ENCODE measurements around the gene SNX9.
"Not testable (repeated sequence)": the region's sequence is repeated elsewhere in the genome, so short reads cannot be mapped to it uniquely, and the experiment has no call there.

Gene SNX9

GRCh38 chr6:157839606-157840005, 16.6 kb downstream of the SNX9 start:
- TF ChIP-seq CTCF (conservative IDR thresholded peaks at IDR 0.05; ENCODE audit: low read depth) = no peak
- ChIA-PET POLR2A (ENCODE audit: low non-redundant PET) (no interaction called here), CTCF (interaction anchor here (0.5 to 0.7 kb wide), 2 partner anchors 18 to 641 kb away, joined by 3 read pairs; no protein-coding TSS in a partner anchor)
- no peak for DNase-seq (ENCODE audit: low spot score)
- peak overlapping the region; percentile 18; the same call in 1 of the 2 replicates for H3K27ac ChIP-seq

GRCh38 chr6:157840261-157840660, 17.2 kb downstream of the SNX9 start:
- peak overlapping the region; percentile 18; the same call in 1 of the 2 replicates for H3K27ac ChIP-seq

GRCh38 chr6:157840776-157841175, 17.7 kb downstream of the SNX9 start:
- DNase-seq (ENCODE audit: low spot score) = no peak
- ChIA-PET CTCF (interaction anchor here (0.5 kb wide), 1 partner anchor 11 kb away, joined by 3 read pairs; no protein-coding TSS in a partner anchor), POLR2A (ENCODE audit: low non-redundant PET) (no interaction called here)
- TF ChIP-seq CTCF (conservative IDR thresholded peaks at IDR 0.05; ENCODE audit: low read depth) = no peak
- no peak overlapping the region for H3K27ac ChIP-seq

More at GRCh38 chr6:157840261-157840660, 17.2 kb downstream of the SNX9 start:
- POLR2A ChIA-PET (ENCODE audit: low non-redundant PET) = no interaction called here
- DNase-seq (ENCODE audit: low spot score) = no peak
- no peak for TF ChIP-seq CTCF (conservative IDR thresholded peaks at IDR 0.05; ENCODE audit: low read depth)
- CTCF ChIA-PET = interaction anchor here (0.5 kb wide), 2 partner anchors 10 to 642 kb away, joined by 3 read pairs; no protein-coding TSS in a partner anchor

GRCh38 chr6:157841211-157841840, 18.3 kb downstream of the SNX9 start:
- H3K27ac ChIP-seq = peak overlapping the region; percentile 41; the same call in 1 of the 2 replicates
- ChIA-PET CTCF (no interaction called here), POLR2A (ENCODE audit: low non-redundant PET) (no interaction called here)
- TF ChIP-seq CTCF (conservative IDR thresholded peaks at IDR 0.05; ENCODE audit: low read depth) = no peak
- peak; percentile 66 for DNase-seq (ENCODE audit: low spot score)

GRCh38 chr6:157842212-157842611, 19.2 kb downstream of the SNX9 start:
- H3K27ac ChIP-seq = no peak overlapping the region
- CTCF ChIA-PET = interaction anchor here (1.3 kb wide), 1 partner anchor 31 kb away, joined by 6 read pairs; no protein-coding TSS in a partner anchor
- POLR2A ChIA-PET (ENCODE audit: low non-redundant PET) = no interaction called here
- no peak for DNase-seq (ENCODE audit: low spot score)
- TF ChIP-seq CTCF (conservative IDR thresholded peaks at IDR 0.05; ENCODE audit: low read depth) = no peak

- CTCF ChIA-PET = interaction anchor here (0.6 kb wide), 3 partner anchors 30 to 342 kb away, joined by 3 to 4 read pairs (median 3); no protein-coding TSS in a partner anchor
- POLR2A ChIA-PET (ENCODE audit: low non-redundant PET); DNase-seq (ENCODE audit: low spot score): not testable (repeated sequence)
- 0 out of 2 replicates have a peak overlapping the region, but pooled peaks have one; percentile 27 for H3K27ac ChIP-seq
These were observed 21.1 kb downstream of the SNX9 start for GRCh38 chr6:157844196-157844595.

Measured in RWPE1 (cell line).